Keratinocyte (primary cell): ENCODE measurements around the gene HBG2.

Experiments
- CTCF ChIP-seq, 3 experiments: IDR thresholded peaks in 1 of 3; conservative IDR thresholded peaks in 1 of 3; optimal IDR thresholded peaks in 1 of 3; 2 replicates in 2 of 3; 3 replicates in 1 of 3; pipeline versions ENCODE3 to v1.5.1; 2011; ENCODE audit warnings: low read length in 3 of 3, mild to moderate bottlenecking in 3 of 3, moderate library complexity in 2 of 3, control low read depth in 1 of 3, inconsistent platforms in 1 of 3; ENCODE audit not compliant: insufficient read depth in 2 of 3; ENCODE audit errors: extremely low read depth in 1 of 3
- EZH2 ChIP-seq: IDR thresholded peaks from one replicate; pipeline ENCODE4 v1.6.1; 2012; ENCODE audit warnings: inconsistent platforms, mild to moderate bottlenecking, low read length, moderate library complexity

GRCh38 chr11:5237420-5237819, 17.2 kb downstream of the HBG2 start:
- TF ChIP-seq CTCF (optimal IDR thresholded peaks at IDR 0.05 in 1 of 3, IDR thresholded peaks at IDR 0.05 in 1 of 3, conservative IDR thresholded peaks at IDR 0.05 in 1 of 3; ENCODE audit: extremely low read depth in 1 of 3, insufficient read depth in 2 of 3, low read length in 3 of 3) (no peak), EZH2 (no peak)
